Trophoblast cell (in vitro differentiated cells and primary cell): Measurements from ENCODE around the gene AIPL1.
A peak's percentile ranks its signal among the peaks of the same experiment; 100 is the strongest.

Source experiments
- DNase-seq, 2 donors: peaks; one replicate each; pipeline ENCODE4 v3.0.0-alpha.2; 2016
- H2AFZ ChIP-seq: 2 replicates; pipeline ENCODE4 v1.6.1; 2013; ENCODE audit warnings: low read length, moderate library complexity, mild to moderate bottlenecking; ENCODE audit not compliant: insufficient read depth, poor library complexity
- H2AK5ac ChIP-seq: 2 replicates; pipeline ENCODE4 v1.6.1; 2013; ENCODE audit warnings: mild to moderate bottlenecking, low read length
- H2BK120ac ChIP-seq: 2 replicates; pipeline ENCODE4 v1.6.1; 2013; ENCODE audit warnings: low read length, mild to moderate bottlenecking, moderate library complexity; ENCODE audit not compliant: insufficient read depth, poor library complexity
- H2BK12ac ChIP-seq: 2 replicates; pipeline ENCODE4 v1.6.1; 2013; ENCODE audit warnings: mild to moderate bottlenecking, low read length, moderate library complexity
- H2BK5ac ChIP-seq: 2 replicates; pipeline ENCODE4 v1.6.1; 2013; ENCODE audit warnings: low read length, low read depth, moderate library complexity, mild to moderate bottlenecking; ENCODE audit not compliant: poor library complexity
- H3K14ac ChIP-seq: 2 replicates; pipeline ENCODE4 v1.6.1; 2013; ENCODE audit warnings: mild to moderate bottlenecking, low read length
- H3K18ac ChIP-seq: 2 replicates; pipeline ENCODE4 v1.6.1; 2013; ENCODE audit warnings: mild to moderate bottlenecking, low read length
- H3K23ac ChIP-seq: 2 replicates; pipeline ENCODE4 v1.6.1; 2013; ENCODE audit warnings: low read length
- H3K27ac ChIP-seq: 2 replicates; pipeline ENCODE4 v1.5.1; 2013; ENCODE audit warnings: low read depth, mild to moderate bottlenecking, inconsistent platforms, low read length, moderate library complexity
- H3K27me3 ChIP-seq: 2 replicates; pipeline ENCODE4 v1.6.1; 2013; ENCODE audit warnings: inconsistent platforms, mild to moderate bottlenecking, low read length, moderate library complexity; ENCODE audit not compliant: insufficient read depth
- H3K36me3 ChIP-seq, 2 experiments: 1 replicate in 1 of 2; 2 replicates in 1 of 2; pipeline ENCODE4 v1.6.1; 2013; ENCODE audit warnings: low read length in 2 of 2, mild to moderate bottlenecking in 2 of 2, moderate library complexity in 1 of 2; ENCODE audit not compliant: insufficient read depth in 2 of 2, control insufficient read depth in 1 of 2
- H3K4ac ChIP-seq: 2 replicates; pipeline ENCODE4 v1.6.1; 2013; ENCODE audit warnings: low read depth, mild to moderate bottlenecking, low read length, moderate library complexity
- H3K4me1 ChIP-seq, 2 experiments: 1 replicate in 1 of 2; 2 replicates in 1 of 2; pipeline ENCODE4 v1.6.1; 2013; ENCODE audit warnings: low read length in 2 of 2, mild to moderate bottlenecking in 2 of 2, moderate library complexity in 1 of 2; ENCODE audit not compliant: insufficient read depth in 2 of 2, control insufficient read depth in 1 of 2
- H3K4me2 ChIP-seq: 2 replicates; pipeline ENCODE4 v1.6.1; 2013; ENCODE audit warnings: inconsistent platforms, mild to moderate bottlenecking, low read length, moderate library complexity
- H3K4me3 ChIP-seq: 2 replicates; pipeline ENCODE4 v1.5.1; 2013; ENCODE audit warnings: mild to moderate bottlenecking, low read depth, low read length, inconsistent platforms
- H3K79me1 ChIP-seq: one replicate; pipeline ENCODE4 v1.6.1; 2013; ENCODE audit warnings: low read length
- H3K79me2 ChIP-seq: 2 replicates; pipeline ENCODE4 v1.6.1; 2013; ENCODE audit warnings: low read length, mild to moderate bottlenecking; ENCODE audit not compliant: control insufficient read depth, insufficient read depth, poor library complexity
- H3K9ac ChIP-seq: 2 replicates; pipeline ENCODE4 v1.6.1; 2013; ENCODE audit warnings: mild to moderate bottlenecking, low read length
- H3K9me3 ChIP-seq: 2 replicates; pipeline ENCODE4 v1.6.1; 2013; ENCODE audit warnings: low read depth, mild to moderate bottlenecking, control low read depth, inconsistent platforms, low read length; ENCODE audit not compliant: insufficient read depth
- H4K12ac ChIP-seq: 2 replicates; pipeline ENCODE4 v1.6.1; 2013; ENCODE audit warnings: low read depth, mild to moderate bottlenecking, low read length, moderate library complexity
- H4K8ac ChIP-seq: 2 replicates; pipeline ENCODE4 v1.6.1; 2013; ENCODE audit warnings: low read depth, mild to moderate bottlenecking, low read length, moderate library complexity
- H4K91ac ChIP-seq: one replicate; pipeline ENCODE4 v1.6.1; 2013; ENCODE audit warnings: low read depth, mild to moderate bottlenecking, low read length, moderate library complexity
- WGBS: extraction: QIAGEN DNeasy Blood & Tissue Kit; methylation state at CpG from one replicate; pipeline ENCODE4 v1.1.7; 2013; ENCODE audit warnings: missing lambda C conversion rate; ENCODE audit not compliant: insufficient read length, insufficient coverage; ENCODE audit errors: extremely low coverage; 5-methylcytosine and 5-hydroxymethylcytosine counted together

Gene AIPL1

DNA sequence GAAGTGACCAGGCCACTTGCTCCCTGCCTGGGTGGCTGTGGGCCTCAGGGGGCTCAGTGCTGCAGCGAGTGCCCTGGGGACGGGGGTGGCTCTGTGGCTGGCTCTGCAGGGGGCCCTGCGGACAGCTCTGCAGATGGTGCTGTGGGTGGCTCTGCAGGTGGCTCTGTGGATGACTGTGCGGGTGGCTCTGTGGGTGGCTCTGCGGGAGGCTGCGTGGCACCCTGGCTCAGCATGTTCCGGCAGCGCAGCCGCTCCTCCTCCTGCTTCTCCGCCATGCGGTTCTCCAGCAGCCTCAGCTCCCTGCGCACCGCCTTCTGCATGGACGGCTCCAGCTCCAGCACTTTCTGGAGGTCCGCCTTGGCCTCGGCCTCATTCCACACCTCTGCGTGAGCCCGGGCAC lies 9.5 kb downstream of the AIPL1 start:
- Histone ChIP-seq H4K91ac (no peak overlapping the region), H2BK5ac (no peak overlapping the region), H3K27ac (no peak overlapping the region), H2AK5ac (no peak overlapping the region), H3K36me3 (no peaks in the 10 kb centered on the region), H2BK12ac (no peak overlapping the region), H3K4ac (no peak overlapping the region), H3K18ac (no peak overlapping the region), H4K12ac (no peak overlapping the region), H2BK120ac (no peak overlapping the region), H3K27me3 (no peaks in the 10 kb centered on the region), H2AFZ (no peak overlapping the region), H3K4me1 (no peaks in the 10 kb centered on the region), H3K9ac (no peak overlapping the region), H3K9me3 (no peaks in the 10 kb centered on the region), H3K14ac (no peak overlapping the region), H3K79me2 (no peaks in the 10 kb centered on the region), H3K4me2 (no peak overlapping the region), H3K23ac (no peak overlapping the region), H4K8ac (no peak overlapping the region), H3K4me3 (no peak overlapping the region), H3K79me1 (no peaks in the 10 kb centered on the region)
- no CpG with 5 or more reads among the region's 18 CpGs for WGBS
- no peak for DNase-seq

- WGBS, result no CpG with 5 or more reads among the region's 14 CpGs
- no peaks in the 10 kb centered on the region for H3K79me2 ChIP-seq
- no peak overlapping the region for H3K27ac ChIP-seq
- no peak overlapping the region for H3K9ac ChIP-seq
- H4K91ac ChIP-seq, result no peak overlapping the region
- no peaks in the 10 kb centered on the region for H3K9me3 ChIP-seq
- no peak overlapping the region for H2BK5ac ChIP-seq
- H3K23ac ChIP-seq, result no peak overlapping the region
- H4K8ac ChIP-seq, result no peak overlapping the region
- no peak overlapping the region for H2BK12ac ChIP-seq
- DNase-seq, result no peak
- no peaks in the 10 kb centered on the region for H3K79me1 ChIP-seq
- H4K12ac ChIP-seq, result no peak overlapping the region
- no peak overlapping the region for H3K18ac ChIP-seq
- H3K4me2 ChIP-seq, result no peak overlapping the region
- H3K36me3 ChIP-seq, result no peaks in the 10 kb centered on the region
- no peak overlapping the region for H3K14ac ChIP-seq
- H3K27me3 ChIP-seq, result no peaks in the 10 kb centered on the region
- H2BK120ac ChIP-seq, result no peak overlapping the region
- no peaks in the 10 kb centered on the region for H3K4me1 ChIP-seq
- H3K4ac ChIP-seq, result no peak overlapping the region
- no peak overlapping the region for H2AK5ac ChIP-seq
- H2AFZ ChIP-seq, result no peak overlapping the region
- H3K4me3 ChIP-seq, result no peak overlapping the region
These were observed 11.0 kb downstream of the AIPL1 start for GRCh38 chr17:6423931-6424330.

DNA sequence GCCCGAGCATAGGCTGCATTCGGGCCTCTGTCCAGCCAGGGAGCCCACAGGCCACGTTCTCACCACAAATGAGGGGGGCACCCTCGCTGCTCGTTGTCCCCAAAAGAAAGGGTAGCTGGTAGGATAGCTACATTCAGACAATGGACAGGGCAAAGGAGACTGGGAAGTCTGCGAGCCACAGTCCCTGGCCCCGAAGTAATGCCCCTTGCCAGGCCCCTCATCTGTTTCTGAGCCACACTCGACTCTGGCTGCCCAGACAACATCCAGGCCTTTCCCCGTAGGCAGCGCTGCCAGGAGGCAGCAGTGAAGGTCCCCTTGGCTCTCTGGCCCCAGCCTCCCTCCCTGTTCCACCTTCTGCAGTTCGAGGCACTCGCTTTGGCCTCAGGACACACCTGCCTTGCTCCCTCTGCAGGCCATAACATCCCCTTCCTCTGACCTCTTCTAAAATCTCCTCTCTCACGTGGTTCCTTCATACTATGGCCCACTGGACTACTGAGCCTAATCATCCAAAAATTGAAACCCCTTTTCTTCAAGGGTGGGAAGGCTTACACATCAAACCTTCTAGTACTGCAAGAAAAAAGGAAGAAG lies 12.2 kb downstream of the AIPL1 start:
- no peak overlapping the region for H3K4me3 ChIP-seq
- DNase-seq, result no peak
- no peak overlapping the region for H2AFZ ChIP-seq
- H4K12ac ChIP-seq, result no peak overlapping the region
- no peak overlapping the region for H3K18ac ChIP-seq
- H3K14ac ChIP-seq, result no peak overlapping the region
- H2BK5ac ChIP-seq, result no peak overlapping the region
- H3K36me3 ChIP-seq, result no peaks in the 10 kb centered on the region
- H3K27me3 ChIP-seq, result no peaks in the 10 kb centered on the region
- no CpG with 5 or more reads among the region's 13 CpGs for WGBS
- H3K9me3 ChIP-seq, result peaks cover 2% of the 10 kb centered on the region
- no peak overlapping the region for H3K9ac ChIP-seq
- H3K27ac ChIP-seq, result no peak overlapping the region
- H2AK5ac ChIP-seq, result no peak overlapping the region
- no peaks in the 10 kb centered on the region for H3K4me1 ChIP-seq
- H3K23ac ChIP-seq, result no peak overlapping the region
- no peak overlapping the region for H4K8ac ChIP-seq
- no peak overlapping the region for H2BK12ac ChIP-seq
- H3K79me1 ChIP-seq, result no peaks in the 10 kb centered on the region
- H3K79me2 ChIP-seq, result no peaks in the 10 kb centered on the region
- no peak overlapping the region for H2BK120ac ChIP-seq
- no peak overlapping the region for H4K91ac ChIP-seq
- no peak overlapping the region for H3K4ac ChIP-seq
- H3K4me2 ChIP-seq, result no peak overlapping the region

DNA sequence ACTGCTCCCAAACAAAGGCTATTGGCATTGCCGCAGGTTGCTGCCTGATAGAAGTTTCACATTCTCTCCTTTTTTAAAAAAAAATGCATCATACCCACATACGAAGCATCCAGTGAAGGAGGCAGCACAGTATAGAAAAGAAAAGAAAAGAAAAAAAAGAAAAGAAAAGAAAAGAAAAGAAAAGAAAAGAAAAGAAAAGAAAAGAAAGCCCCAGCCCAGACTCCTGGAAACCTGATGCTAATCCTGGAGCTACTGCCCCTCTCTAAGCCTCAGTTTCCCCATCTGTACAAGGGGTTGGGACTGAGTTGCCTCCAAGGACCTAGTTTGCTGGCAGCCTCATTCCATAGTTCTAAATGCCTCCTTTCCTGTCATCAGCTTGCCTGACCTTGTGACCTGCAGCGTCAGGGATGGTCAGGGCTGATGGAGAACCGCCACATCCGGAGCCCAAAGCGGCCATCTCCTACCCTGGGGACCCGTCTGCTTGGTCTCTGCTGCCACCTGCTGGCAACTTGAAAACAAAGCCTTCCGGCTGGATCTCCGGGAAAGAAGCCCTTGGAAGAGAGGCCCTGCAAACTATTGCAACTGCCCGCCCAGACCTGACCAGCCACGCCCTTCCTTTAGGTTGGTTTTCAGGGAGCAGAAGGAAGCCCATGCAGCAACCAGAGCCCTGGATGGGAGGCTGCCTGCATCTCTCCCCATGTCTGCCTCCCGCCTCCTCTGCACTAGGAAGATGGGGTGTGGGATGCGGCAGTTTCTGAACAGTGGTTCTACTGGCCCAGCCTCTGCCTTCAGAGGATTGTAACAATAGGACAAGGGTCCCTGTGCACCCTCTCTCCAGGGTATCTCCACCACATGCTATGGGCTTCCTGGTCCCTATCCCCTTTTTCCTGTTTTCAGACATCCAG lies 13.0 kb downstream of the AIPL1 start:
- H2AFZ ChIP-seq, result no peak overlapping the region
- H3K4me1 ChIP-seq, result no peaks in the 10 kb centered on the region
- no peak overlapping the region for H3K4me3 ChIP-seq
- no peak overlapping the region for H2BK12ac ChIP-seq
- no peaks in the 10 kb centered on the region for H3K27me3 ChIP-seq
- no peak overlapping the region for H3K23ac ChIP-seq
- H3K14ac ChIP-seq, result no peak overlapping the region
- H3K4ac ChIP-seq, result no peak overlapping the region
- H3K18ac ChIP-seq, result no peak overlapping the region
- no peak overlapping the region for H3K4me2 ChIP-seq
- DNase-seq, result peak; percentile 72 to 90
- no peak overlapping the region for H4K12ac ChIP-seq
- no peaks in the 10 kb centered on the region for H3K36me3 ChIP-seq
- H3K27ac ChIP-seq, result no peak overlapping the region
- H3K9ac ChIP-seq, result no peak overlapping the region
- H4K8ac ChIP-seq, result no peak overlapping the region
- H3K79me1 ChIP-seq, result no peaks in the 10 kb centered on the region
- WGBS, result no CpG with 5 or more reads among the region's 13 CpGs
- no peak overlapping the region for H4K91ac ChIP-seq
- H3K9me3 ChIP-seq, result peaks cover 2% of the 10 kb centered on the region
- H2BK5ac ChIP-seq, result no peak overlapping the region
- no peaks in the 10 kb centered on the region for H3K79me2 ChIP-seq
- H2BK120ac ChIP-seq, result no peak overlapping the region
- no peak overlapping the region for H2AK5ac ChIP-seq
